Activated naive CD8-positive, alpha-beta T cell (primary cell): Measurements from ENCODE around the gene SURF1.

Experiments
- H3K27ac Mint-ChIP-seq: one replicate; pipeline ENCODE4 v1.8.0; 2021; ENCODE audit warnings: mixed read lengths
- H3K27me3 Mint-ChIP-seq: one replicate; pipeline ENCODE4 v1.8.0; 2021; ENCODE audit warnings: mixed read lengths
- H3K36me3 Mint-ChIP-seq: one replicate; pipeline ENCODE4 v1.8.0; 2021; ENCODE audit warnings: mixed read lengths
- H3K4me1 Mint-ChIP-seq: one replicate; pipeline ENCODE4 v1.8.0; 2021; ENCODE audit warnings: low read depth, mixed read lengths
- H3K4me3 Mint-ChIP-seq: one replicate; pipeline ENCODE4 v1.8.0; 2021; ENCODE audit warnings: mild to moderate bottlenecking, mixed read lengths
- H3K9me3 Mint-ChIP-seq: one replicate; pipeline ENCODE4 v1.8.0; 2021; ENCODE audit warnings: low read depth, mixed read lengths

SURF1 gene

GRCh38 chr9:133315997-133316396 is 40.3 kb downstream of the SURF1 start:
- H3K27ac Mint-ChIP-seq, result no peak overlapping the region
- no peaks in the 10 kb centered on the region for H3K36me3 Mint-ChIP-seq
- no peak overlapping the region for H3K4me3 Mint-ChIP-seq
- H3K4me1 Mint-ChIP-seq, result no peaks in the 10 kb centered on the region
- peaks cover 2% of the 10 kb centered on the region for H3K27me3 Mint-ChIP-seq
- no peaks in the 10 kb centered on the region for H3K9me3 Mint-ChIP-seq

DNA sequence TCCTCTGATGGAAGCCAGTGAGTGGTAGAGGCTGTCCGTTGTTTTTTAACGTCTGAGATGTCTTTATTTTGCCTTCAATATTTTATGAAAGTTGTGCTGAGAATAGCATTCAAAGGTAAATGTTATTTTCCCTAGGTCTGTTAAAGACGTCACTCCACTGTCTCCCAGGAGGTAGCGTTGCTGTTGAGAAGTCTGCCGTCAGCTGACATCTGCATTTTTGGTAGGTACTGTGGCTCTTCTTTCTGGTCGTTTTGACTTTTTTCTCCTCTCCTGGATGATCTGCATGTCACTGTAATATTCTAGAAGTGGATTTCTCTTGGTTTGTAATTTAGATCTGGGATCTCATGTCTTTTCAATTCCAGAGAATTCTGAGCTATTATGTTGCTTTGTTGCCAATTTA is 46.7 kb downstream of the SURF1 start:
- H3K36me3 Mint-ChIP-seq, result no peaks in the 10 kb centered on the region
- no peak overlapping the region for H3K27ac Mint-ChIP-seq
- H3K27me3 Mint-ChIP-seq, result peaks cover 8% of the 10 kb centered on the region
- no peak overlapping the region for H3K4me3 Mint-ChIP-seq
- H3K4me1 Mint-ChIP-seq, result no peaks in the 10 kb centered on the region
- H3K9me3 Mint-ChIP-seq, result no peaks in the 10 kb centered on the region

DNA sequence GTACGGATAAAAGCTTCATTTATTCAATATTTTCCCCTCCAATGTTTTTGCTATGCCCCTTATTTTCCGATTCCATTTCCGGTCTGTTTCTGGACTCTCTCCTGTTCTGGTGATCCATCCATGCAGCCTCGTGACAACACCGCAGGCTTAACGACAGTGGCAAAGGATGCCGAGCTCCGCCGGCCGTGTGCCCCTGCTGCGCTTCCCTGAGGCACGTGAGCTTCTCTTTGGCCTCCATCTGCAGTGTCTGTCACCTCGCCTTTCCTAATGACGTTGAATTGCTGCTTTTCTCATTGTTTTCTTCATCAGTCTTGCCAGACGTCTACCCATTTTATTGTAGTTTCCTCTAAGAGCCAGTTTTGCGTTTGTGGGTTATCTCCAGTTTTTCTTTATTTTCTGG is 49.0 kb downstream of the SURF1 start:
- H3K27me3 Mint-ChIP-seq, result peaks cover 8% of the 10 kb centered on the region
- no peak overlapping the region for H3K27ac Mint-ChIP-seq
- no peaks in the 10 kb centered on the region for H3K9me3 Mint-ChIP-seq
- no peak overlapping the region for H3K4me3 Mint-ChIP-seq
- no peaks in the 10 kb centered on the region for H3K36me3 Mint-ChIP-seq
- H3K4me1 Mint-ChIP-seq, result no peaks in the 10 kb centered on the region

DNA sequence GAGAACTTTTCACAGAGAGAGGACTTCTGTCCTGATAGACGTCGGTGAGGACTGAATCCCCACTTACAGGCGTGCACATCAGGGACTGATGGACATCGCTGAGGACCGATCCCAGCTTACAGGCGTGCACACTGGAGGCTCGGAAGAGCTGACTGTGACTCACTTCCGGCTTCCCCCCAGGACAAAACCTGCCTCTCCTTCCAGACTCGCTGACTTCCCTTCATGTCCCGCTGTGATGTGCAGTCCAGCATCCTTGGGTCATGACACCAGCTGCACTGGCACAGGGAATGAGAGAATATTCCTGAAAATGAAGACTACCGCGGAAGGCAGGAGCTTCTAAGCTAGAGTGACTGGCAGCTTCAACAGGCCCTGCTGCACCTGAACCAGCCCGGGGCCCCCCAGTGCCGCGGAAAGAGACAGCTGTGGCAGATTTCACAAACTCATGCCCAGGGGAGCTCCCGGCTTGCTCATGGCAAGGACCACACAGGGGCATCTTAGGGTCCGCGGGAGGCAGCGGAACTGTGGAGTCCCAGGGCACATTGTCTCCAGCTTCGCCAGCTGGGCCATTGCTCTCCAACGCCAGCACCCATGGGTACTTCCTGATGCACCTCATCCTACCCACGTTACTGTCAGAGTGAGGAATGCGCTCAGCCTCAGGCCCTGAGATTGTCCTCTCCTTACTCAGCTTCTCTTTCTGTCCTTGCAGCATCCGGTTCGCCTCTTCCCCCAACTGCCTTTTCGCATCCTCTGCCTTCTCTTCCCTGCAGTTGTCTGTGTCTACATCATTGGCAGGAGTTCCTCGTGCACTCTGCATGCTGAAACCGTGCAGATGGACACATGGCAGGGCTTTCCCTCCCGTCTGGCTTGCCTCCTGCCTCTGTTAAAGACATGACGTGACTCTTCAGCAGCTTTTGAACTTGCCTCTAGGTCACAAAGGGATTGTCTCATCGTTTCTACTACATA is 49.8 kb downstream of the SURF1 start:
- no peaks in the 10 kb centered on the region for H3K36me3 Mint-ChIP-seq
- no peaks in the 10 kb centered on the region for H3K9me3 Mint-ChIP-seq
- H3K27me3 Mint-ChIP-seq, result peaks cover 8% of the 10 kb centered on the region
- H3K27ac Mint-ChIP-seq, result no peak overlapping the region
- no peak overlapping the region for H3K4me3 Mint-ChIP-seq
- no peaks in the 10 kb centered on the region for H3K4me1 Mint-ChIP-seq

DNA sequence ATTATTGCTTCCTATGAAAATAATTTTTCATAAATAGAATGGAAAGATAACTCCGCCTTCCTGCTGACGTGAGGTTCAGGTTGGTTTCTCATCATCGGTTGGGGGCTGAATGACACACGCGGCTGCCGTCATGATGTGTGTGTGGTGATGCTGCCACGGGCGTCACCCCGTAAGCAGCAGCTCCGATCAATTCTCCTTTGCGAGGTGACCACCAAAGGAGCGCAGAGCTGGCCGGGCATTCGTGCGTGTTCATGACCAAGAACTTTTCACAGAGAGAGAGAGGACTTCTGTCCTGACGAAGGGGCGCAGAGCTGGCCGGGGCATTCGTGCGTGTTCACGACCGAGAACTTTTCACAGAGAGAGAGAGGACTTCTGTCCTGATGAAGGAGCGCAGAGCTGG is 50.6 kb downstream of the SURF1 start:
- Mint-ChIP-seq H3K4me3 (no peak overlapping the region), H3K27me3 (peaks cover 8% of the 10 kb centered on the region), H3K27ac (no peak overlapping the region), H3K9me3 (no peaks in the 10 kb centered on the region), H3K4me1 (no peaks in the 10 kb centered on the region), H3K36me3 (no peaks in the 10 kb centered on the region)

- no peaks in the 10 kb centered on the region for H3K9me3 Mint-ChIP-seq
- H3K36me3 Mint-ChIP-seq, result no peaks in the 10 kb centered on the region
- H3K4me3 Mint-ChIP-seq, result no peak overlapping the region
- H3K27ac Mint-ChIP-seq, result no peak overlapping the region
- peaks cover 6% of the 10 kb centered on the region for H3K27me3 Mint-ChIP-seq
- no peaks in the 10 kb centered on the region for H3K4me1 Mint-ChIP-seq
These were observed 51.6 kb downstream of the SURF1 start for GRCh38 chr9:133304477-133305377.

- Mint-ChIP-seq H3K4me1 (no peaks in the 10 kb centered on the region), H3K36me3 (no peaks in the 10 kb centered on the region), H3K9me3 (no peaks in the 10 kb centered on the region), H3K27me3 (peaks cover 3% of the 10 kb centered on the region), H3K27ac (no peak overlapping the region), H3K4me3 (no peak overlapping the region)
These were observed 52.2 kb downstream of the SURF1 start for GRCh38 chr9:133304158-133304470.

DNA sequence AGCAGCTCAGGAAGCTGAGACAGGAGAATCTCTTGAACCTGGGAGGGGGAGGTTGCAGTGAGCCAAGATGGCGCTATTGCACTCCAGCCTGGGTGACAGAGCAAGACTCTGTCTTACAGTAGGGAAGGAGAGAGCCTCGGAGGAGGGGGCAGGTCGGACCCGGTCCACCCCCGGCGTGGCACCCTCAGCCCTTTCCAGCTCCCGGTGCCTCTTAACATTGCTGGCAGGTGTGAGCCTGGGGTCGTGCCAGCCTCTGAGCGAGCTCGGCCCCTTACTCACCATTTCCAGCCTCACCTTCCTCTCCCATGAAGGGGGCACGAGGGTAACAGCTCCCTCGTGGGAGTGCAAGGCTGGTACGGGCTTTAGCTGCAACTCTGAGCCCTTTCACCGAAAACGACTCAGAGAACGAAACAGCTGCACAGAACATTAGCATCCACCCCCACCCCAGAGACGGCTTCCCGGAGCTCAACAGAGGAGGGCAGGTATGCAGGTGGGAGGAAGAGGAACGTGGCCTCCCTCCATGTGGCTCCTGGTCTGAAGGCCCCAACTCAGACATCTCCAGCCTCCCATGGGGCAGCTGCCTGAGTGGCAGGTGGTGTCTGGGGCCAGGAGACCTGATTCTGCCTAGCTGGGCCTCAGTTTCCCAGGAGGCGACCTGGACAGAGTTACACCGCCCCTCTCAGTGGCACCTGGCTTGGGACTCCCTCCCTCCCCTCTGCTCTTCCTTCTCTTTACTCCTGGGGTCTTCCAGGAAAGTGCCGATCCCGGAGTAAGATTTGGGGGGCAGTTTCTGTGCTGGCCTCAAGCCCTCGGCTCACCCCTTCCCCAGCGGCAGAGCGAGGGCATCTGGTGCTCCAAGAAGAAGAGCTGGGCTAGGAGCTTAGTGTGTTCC is 52.8 kb downstream of the SURF1 start:
- Mint-ChIP-seq H3K4me1 (no peaks in the 10 kb centered on the region), H3K9me3 (no peaks in the 10 kb centered on the region), H3K36me3 (no peaks in the 10 kb centered on the region), H3K27me3 (no peaks in the 10 kb centered on the region), H3K27ac (no peak overlapping the region), H3K4me3 (no peak overlapping the region)
